Ectodermal cell (in vitro differentiated cells): ENCODE results near the gene GRID1.

Experiments used
- H3K27ac ChIP-seq: 2 replicates; pipeline ENCODE4 v1.7.0; 2013; ENCODE audit warnings: mild to moderate bottlenecking, low read depth, low read length; ENCODE audit not compliant: insufficient read depth, poor library complexity, severe bottlenecking
- H3K27me3 ChIP-seq: 2 replicates; pipeline ENCODE4 v1.7.0; 2013; ENCODE audit warnings: mild to moderate bottlenecking, low read length; ENCODE audit not compliant: insufficient read depth, control insufficient read depth, poor library complexity, severe bottlenecking
- H3K36me3 ChIP-seq: one replicate; pipeline ENCODE4 v1.7.0; 2013; ENCODE audit warnings: low read length; ENCODE audit not compliant: control insufficient read depth, insufficient read depth
- H3K4me1 ChIP-seq: one replicate; pipeline ENCODE4 v1.7.0; 2013; ENCODE audit warnings: low read length; ENCODE audit not compliant: control insufficient read depth, insufficient read depth
- H3K4me3 ChIP-seq: 2 replicates; pipeline ENCODE4 v1.7.0; 2013; ENCODE audit warnings: low read depth, low read length, control low read depth; ENCODE audit not compliant: insufficient read depth
- H3K9me3 ChIP-seq: 2 replicates; pipeline ENCODE4 v1.7.0; 2013; ENCODE audit warnings: mild to moderate bottlenecking, low read length, moderate library complexity; ENCODE audit not compliant: control insufficient read depth
- WGBS, 2 experiments: methylation state at CpG; one replicate each; pipeline ENCODE4 v1.1.7; 2013; ENCODE audit warnings: missing lambda C conversion rate in 2 of 2; 5-methylcytosine and 5-hydroxymethylcytosine counted together

GRID1 gene

DNA sequence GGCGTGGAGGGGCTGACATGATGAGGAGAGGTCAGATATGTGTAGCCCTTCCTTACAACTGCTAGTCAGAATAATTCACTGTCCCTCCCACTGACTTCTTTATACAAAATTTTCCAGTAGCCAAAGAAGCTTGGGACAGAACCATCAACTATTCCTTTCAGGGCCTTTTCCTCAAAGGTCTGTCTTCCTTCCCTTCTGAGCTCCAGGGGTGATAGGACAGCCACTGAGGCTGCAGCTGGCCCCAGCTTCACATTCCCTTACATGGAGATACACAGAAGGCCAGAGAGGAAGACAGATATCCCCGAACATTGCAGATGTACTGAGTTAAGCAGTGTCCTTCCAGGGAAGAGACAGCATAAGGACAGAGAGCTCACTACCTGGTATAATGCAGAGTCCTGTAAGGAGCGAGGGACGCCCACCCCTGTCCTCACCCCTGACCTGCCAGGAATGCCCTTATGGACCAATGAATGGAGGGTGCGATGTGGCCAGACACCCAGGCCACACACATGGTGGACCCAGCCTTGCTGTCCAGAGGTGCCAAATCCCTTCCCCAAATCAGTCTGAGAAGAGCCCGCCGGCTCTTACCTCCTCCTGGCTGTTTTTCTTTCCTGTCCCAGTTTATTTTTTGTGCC is 754.7 kb downstream of the GRID1 start:
- no peak overlapping the region for H3K4me3 ChIP-seq
- WGBS, 2 experiments, result 95% methylated on average over 7 of the region's 7 CpGs
- no peaks in the 10 kb centered on the region for H3K9me3 ChIP-seq
- H3K27ac ChIP-seq, result no peak overlapping the region
- H3K4me1 ChIP-seq, result no peaks in the 10 kb centered on the region
- no peaks in the 10 kb centered on the region for H3K27me3 ChIP-seq
- no peaks in the 10 kb centered on the region for H3K36me3 ChIP-seq

DNA sequence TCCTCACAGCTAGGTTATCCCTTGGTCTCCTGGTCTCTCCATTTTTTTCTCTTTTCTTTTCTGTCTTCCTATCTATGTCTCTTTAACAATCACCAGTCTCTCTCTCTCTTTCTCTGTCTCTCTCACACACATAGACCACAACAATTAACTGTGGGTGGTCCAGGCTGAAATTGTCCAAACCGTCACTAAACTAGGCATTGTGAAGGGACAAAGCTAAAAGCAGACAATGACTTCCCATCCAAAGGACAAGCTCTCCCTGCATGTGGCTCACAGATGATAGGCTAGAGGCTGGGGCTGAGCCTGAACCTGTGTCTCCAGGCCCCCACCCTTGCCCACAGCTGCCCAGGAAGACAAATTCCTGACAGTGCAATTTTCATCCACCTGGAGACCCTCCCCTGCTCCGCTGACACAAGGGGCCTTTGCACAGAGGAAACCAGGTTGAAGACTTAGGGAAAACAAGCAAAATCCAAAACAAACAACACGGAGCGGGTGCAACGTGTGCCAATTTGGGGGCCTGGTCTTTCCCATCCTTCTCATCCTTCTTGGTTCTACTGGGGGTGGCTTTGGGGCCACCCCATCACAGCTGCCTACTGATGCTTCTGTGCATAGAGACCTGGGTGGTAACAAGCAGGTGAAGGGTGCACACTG is 755.4 kb downstream of the GRID1 start:
- Histone ChIP-seq H3K36me3 (no peaks in the 10 kb centered on the region), H3K27ac (no peak overlapping the region), H3K9me3 (no peaks in the 10 kb centered on the region), H3K4me3 (no peak overlapping the region), H3K27me3 (no peaks in the 10 kb centered on the region), H3K4me1 (no peaks in the 10 kb centered on the region)
- 77 to 82% methylated on average over 5 of the region's 5 CpGs for WGBS, 2 experiments

DNA sequence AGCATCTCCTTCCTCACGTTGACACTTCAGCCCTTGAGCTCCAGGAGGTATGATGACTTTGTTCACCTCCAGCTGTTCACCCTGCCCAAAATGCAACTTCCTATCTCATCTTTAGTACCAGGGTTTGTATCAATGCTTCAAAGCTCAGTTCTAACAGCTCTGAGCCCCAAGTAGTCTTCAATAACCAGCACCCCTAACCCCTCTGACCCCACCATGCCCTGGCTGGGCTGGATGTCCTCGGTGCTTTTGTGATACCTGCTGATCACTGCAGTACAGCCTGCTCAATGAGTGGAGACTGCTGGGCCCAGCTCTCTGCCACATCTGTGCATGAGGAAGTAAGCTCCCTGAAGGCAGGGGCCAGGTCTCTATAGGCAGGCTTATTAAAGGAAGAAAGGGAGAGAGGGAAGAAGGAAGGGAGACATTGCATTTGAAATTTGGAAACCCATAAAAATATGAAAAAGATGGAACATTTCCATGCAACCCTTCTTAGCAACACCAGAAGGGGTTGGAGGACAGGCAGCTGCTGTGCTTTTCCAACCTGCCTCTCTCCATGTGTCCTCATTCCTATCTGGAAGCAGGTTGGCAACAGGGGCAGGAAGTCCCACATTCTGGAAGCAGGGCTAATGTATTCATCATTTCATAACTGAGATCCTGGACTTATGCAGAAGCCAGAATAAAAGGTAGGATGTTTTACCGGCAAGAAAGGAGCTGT is 756.1 kb downstream of the GRID1 start:
- 88 to 89% methylated on average over 3 of the region's 3 CpGs for WGBS, 2 experiments
- Histone ChIP-seq H3K9me3 (no peaks in the 10 kb centered on the region), H3K4me3 (no peak overlapping the region), H3K36me3 (no peaks in the 10 kb centered on the region), H3K27me3 (no peaks in the 10 kb centered on the region), H3K4me1 (no peaks in the 10 kb centered on the region), H3K27ac (no peak overlapping the region)

DNA sequence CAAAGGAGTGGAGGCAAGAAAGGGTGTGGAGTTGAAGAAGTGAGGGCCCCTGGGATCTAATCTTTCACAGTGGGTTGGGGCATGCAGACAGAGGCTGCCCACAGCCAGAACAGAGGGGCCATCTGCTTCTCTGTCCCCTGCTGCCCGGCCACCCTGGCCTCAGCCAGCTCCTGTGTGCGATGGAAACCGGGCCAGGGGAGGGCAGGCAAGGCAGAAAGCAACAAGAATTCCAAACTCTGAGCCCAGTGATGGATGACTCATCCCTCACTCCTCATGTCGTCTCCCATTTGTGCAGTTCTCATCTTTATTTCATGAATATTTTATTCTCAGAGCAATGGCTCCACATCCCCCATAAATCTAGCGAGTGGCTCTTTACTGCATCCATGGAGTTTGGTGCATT is 757.1 kb downstream of the GRID1 start:
- no peaks in the 10 kb centered on the region for H3K9me3 ChIP-seq
- H3K36me3 ChIP-seq, result no peaks in the 10 kb centered on the region
- WGBS, 2 experiments, result 89 to 92% methylated on average over 5 of the region's 5 CpGs
- no peaks in the 10 kb centered on the region for H3K27me3 ChIP-seq
- no peak overlapping the region for H3K27ac ChIP-seq
- H3K4me1 ChIP-seq, result no peaks in the 10 kb centered on the region
- H3K4me3 ChIP-seq, result no peak overlapping the region

DNA sequence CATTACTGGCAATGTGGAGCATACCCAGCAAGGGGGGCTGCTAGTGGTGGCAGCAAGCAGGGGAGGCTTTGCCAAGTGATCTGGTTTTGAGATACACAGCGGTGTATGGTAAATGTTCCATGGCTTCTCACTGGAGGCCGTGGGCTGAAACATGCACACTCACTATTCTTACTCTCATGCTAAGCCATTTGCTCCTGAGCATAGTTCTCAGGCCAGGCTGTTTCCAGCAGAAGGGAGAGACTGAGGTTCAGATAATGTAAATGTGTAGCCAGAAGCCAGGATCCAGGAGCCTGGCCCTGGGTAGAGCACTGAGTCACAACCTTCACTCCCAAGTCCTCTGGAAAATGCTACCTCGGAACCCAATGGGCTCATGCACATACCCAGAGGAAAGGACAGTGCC is 757.9 kb downstream of the GRID1 start:
- H3K9me3 ChIP-seq, result no peaks in the 10 kb centered on the region

DNA sequence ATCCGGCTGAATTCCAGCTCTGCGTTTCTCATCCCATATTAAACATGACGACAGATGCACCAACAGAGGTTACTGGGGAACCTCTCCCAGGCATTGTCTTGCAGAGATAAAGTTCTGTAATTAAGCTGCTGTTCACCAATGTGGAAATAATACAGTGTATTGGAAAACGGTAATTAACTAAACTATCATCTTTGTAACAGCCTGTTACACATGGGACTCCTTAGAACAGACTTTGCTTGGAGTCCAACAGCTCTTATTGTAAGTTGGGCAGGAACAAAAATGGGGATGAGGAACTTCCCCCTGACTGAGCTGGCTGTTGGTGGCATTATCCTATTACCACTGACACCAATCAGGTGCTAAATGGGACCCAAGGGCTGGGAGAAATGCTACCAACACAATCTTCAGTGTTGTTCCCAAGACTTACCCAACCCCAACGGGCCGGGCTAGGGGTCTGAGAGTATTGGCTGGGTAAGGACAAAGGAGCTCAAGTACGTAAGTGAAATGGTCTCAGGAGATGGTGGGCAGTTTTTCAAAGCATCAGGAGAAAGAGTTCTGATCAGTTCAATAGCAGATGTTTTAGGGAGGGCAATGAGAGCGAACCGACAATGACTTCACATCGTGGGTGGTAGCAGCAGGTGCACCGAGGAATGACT is 759.4 kb downstream of the GRID1 start:
- WGBS, 2 experiments, result 93 to 95% methylated on average over 10 to 11 of the region's 11 CpGs
- no peaks in the 10 kb centered on the region for H3K9me3 ChIP-seq
- no peak overlapping the region for H3K4me3 ChIP-seq
- no peak overlapping the region for H3K27ac ChIP-seq
- H3K27me3 ChIP-seq, result no peaks in the 10 kb centered on the region
- no peaks in the 10 kb centered on the region for H3K36me3 ChIP-seq
- no peaks in the 10 kb centered on the region for H3K4me1 ChIP-seq

More for the DNA sequence above, 757.9 kb downstream of the GRID1 start:
- WGBS, 2 experiments, result 94 to 99% methylated on average over 3 of the region's 3 CpGs
- no peaks in the 10 kb centered on the region for H3K4me1 ChIP-seq
- H3K4me3 ChIP-seq, result no peak overlapping the region
- no peaks in the 10 kb centered on the region for H3K27me3 ChIP-seq
- no peak overlapping the region for H3K27ac ChIP-seq
- H3K36me3 ChIP-seq, result no peaks in the 10 kb centered on the region

DNA sequence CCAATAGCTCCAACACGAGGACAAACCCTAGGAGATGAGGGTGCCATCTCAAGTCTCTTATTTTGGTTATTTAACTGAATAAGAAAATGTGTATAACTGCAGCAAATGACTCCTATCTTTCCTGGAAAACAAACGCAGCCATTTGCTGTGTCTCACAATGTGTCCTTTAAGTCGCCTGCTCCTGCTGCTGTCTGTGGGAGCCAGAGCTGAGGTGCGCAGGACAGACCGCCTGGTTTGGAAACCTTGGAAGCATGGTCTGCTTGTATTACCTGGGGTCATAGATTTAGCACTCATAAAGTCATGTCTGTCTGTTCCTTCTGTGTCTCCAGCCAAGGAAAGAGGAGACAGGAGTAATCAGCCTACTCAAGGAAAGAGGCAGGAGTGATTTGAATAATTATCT is 760.2 kb downstream of the GRID1 start:
- no peaks in the 10 kb centered on the region for H3K27me3 ChIP-seq
- 91 to 95% methylated on average over 4 to 5 of the region's 5 CpGs for WGBS, 2 experiments

DNA sequence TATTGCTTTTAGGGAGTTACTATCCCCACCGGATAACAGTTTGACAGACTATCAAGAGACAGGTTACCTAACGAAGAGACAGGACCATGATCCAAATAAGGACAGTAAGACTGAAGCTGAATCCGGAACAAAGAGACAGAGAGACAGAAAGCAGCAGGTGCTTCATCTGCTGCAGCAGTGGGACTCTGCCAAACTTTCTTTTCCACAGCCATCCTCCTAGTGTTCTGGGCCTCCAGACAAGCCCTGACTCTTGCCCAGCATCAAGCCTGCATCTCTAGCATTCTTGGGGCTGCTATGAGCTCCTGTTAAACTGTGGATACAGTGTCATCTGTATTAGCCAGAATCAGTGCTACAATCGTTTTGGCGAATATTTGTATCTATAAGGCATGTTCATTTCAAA is 761.7 kb downstream of the GRID1 start:
- WGBS, 2 experiments, result 90 to 94% methylated on average over 5 of the region's 5 CpGs
- Histone ChIP-seq H3K4me1 (no peaks in the 10 kb centered on the region), H3K27me3 (no peaks in the 10 kb centered on the region), H3K36me3 (no peaks in the 10 kb centered on the region), H3K4me3 (no peak overlapping the region), H3K27ac (no peak overlapping the region), H3K9me3 (no peaks in the 10 kb centered on the region)

More for the DNA sequence above, 760.2 kb downstream of the GRID1 start:
- H3K4me1 ChIP-seq, result no peaks in the 10 kb centered on the region
- H3K9me3 ChIP-seq, result no peaks in the 10 kb centered on the region
- no peak overlapping the region for H3K27ac ChIP-seq
- H3K4me3 ChIP-seq, result no peak overlapping the region
- H3K36me3 ChIP-seq, result no peaks in the 10 kb centered on the region

DNA sequence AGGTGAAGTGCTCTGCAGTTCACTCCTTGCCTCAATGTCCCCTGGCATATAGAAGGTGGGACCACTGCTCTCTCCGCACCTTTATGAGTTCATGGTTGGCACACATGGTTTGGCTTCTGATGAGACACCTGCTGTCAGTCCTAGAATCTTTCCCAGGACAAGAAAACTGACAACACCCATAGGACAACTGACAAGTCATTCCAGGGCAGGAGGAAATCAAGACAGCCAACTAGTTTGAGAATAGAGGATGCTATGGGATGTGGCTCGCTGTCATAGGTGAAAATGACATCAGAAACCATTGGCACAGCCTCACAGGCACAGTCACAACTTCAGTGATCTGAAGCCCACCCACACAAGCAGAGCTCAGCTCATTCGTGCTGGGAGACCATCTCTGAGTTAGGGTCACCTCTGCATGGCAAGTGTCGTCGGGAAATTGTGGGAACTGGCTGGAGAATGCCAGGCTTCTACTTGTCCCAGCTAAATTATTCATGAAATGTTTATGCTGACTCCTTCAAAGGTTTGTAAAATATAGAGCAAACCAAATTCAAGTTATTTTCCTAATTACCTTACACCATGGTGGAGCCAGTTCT is 762.4 kb downstream of the GRID1 start:
- no peak overlapping the region for H3K27ac ChIP-seq
- H3K27me3 ChIP-seq, result no peaks in the 10 kb centered on the region
- no peaks in the 10 kb centered on the region for H3K4me1 ChIP-seq
- no peaks in the 10 kb centered on the region for H3K36me3 ChIP-seq
- WGBS, 2 experiments, result 91 to 94% methylated on average over 5 of the region's 5 CpGs
- H3K9me3 ChIP-seq, result no peaks in the 10 kb centered on the region
- no peak overlapping the region for H3K4me3 ChIP-seq
